A204.1 (cell line): ENCODE results near the gene SLC4A1.

Experiments used
- FAIRE-seq: peaks from 2 replicates; lab custom pipeline; 2012; peaks lifted over from hg19 to GRCh38; lab: Jason Lieb, UNC

SLC4A1 gene

GRCh38 chr17:44267818-44268490 is at the start of gene SLC4A1:
SLC4A1 (minus strand) TSS chr17:44268135; CDS start chr17:44262866, 5,269 bp downstream.
- no peak for FAIRE-seq

- FAIRE-seq: no peak
Measured at GRCh38 chr17:44317545-44317944, 49.6 kb upstream of the SLC4A1 start.

GRCh38 chr17:44315760-44316731 is 48.1 kb upstream of the SLC4A1 start:
- no peak for FAIRE-seq

DNA sequence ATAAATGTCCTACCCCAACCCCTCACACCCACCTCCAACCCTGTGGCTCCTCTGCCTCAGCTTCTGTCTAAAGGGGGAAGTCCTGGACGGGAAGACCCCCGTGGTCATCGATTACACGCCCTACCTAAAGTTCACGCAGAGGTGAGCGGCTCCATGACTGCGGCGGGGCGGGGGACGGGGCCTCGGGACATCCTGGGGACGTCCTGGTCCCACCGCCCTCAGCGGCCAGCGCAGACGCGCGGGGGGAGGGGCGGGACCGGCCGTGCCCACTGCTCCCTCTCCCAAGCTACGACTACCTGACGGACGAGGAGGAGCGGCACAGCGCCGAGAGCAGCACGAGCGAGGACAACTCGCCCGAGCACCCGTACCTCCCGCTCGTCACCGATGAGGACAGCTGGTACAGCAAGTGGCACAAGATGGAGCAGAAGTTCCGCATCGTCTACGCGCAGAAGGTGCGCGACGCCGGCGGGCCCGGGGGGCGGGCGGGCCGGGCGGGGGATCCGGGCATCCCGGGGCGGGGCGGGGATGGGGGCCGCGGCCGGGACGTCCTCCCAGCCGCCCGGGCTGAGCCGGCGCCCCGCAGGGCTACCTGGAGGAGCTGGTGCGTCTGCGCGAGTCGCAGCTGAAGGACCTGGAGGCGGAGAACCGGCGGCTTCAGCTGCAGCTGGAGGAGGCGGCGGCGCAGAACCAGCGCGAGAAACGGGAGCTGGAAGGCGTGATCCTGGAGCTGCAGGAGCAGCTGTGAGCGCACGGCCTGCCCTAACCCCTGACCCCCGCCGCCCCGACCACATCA is 47.1 kb upstream of the SLC4A1 start:
- no peak for FAIRE-seq

GRCh38 chr17:44314524-44314868 is 46.6 kb upstream of the SLC4A1 start:
- no peak for FAIRE-seq

GRCh38 chr17:44314031-44314430 is 46.1 kb upstream of the SLC4A1 start:
- FAIRE-seq: no peak

- FAIRE-seq: no peak
Measured at GRCh38 chr17:44312396-44313104, 44.6 kb upstream of the SLC4A1 start.

DNA sequence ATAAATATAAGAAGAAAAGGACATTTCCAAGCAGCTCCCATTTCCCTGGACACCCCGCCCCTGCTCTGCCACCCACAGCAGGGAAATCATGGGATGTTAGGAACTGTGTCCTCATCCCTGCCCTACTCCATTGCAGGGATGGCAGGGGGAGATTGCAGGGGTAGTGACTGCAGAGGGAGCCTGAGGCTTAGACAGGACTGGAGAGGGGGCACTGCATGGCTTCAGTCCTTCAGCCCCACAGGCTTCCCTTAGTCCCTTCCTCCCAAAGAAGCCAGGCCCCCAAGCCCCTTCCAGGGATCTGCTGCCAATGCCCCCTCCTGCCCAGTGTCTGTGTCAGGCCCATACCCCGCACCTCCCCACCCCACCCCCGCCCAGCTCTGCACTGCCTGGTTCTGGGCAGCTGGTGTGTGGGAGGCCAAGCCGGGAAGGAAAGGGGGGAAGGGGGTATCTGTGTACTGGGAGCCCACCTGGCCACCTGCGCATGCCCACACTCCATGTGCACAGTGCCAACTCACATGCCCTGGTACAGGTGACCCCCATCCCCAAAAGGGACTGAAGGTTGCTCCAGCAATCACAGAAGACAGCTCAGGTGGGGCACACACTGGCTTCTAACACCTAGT is 43.7 kb upstream of the SLC4A1 start:
- FAIRE-seq: no peak

DNA sequence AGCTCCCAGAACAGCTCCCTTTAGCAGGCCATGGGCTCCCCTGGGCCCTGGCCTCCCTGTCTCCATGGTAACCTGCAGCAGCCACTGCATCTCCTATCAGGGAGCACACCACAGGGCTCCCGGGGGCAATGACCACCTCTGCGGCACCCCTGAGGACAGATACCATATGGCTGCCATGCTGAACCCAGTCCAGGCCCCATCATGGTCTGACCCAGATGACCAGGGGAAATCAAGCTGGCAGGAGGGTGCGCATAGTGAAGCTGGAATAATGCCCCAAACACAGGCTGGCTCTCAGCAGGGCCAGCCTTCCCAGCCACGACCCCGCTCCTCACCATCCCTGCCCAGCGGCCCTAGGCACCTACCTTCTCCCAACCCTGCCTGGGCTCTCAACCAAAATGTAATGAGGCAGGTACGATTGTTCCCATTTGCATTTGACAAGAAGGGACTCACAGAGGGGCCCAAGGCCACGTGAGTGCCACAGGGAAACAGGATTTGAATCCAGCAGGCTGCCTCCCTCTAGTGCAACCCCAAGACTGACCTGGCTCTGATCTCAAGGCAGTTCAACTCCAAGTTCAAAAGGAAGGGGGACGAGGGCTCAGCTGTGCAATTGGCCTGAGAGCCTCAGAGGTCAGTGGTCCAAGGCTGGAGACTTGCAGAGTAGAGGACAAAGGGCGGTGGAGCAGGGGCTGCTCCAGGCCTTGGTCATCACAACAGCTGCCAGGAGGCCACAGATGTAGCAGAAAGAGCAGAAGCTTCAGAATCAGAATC is 42.9 kb upstream of the SLC4A1 start:
- no peak for FAIRE-seq

GRCh38 chr17:44310188-44310587 is 42.3 kb upstream of the SLC4A1 start:
- FAIRE-seq: no peak

GRCh38 chr17:44309472-44309871 is 41.5 kb upstream of the SLC4A1 start:
- no peak for FAIRE-seq

DNA sequence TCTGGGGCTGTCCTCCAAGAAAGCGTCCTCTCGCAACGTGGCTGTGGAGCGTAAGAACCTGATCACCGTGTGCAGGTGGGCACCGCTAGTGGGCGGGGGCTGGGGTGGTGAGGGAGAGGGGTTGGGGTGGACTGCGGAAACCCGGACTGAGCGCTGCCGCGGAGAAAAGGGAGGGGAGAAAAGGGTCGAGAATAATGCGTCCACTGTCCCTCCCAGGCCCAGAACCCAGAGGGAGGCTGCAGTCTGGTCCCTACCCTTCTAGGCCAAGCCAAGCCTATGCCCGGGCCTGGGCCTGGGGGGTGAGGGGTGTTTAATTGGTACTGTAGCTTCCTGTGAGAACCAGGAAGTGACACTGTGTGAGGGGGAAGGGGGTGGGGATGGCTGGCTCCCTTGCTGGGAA is 40.9 kb upstream of the SLC4A1 start:
- no peak for FAIRE-seq

DNA sequence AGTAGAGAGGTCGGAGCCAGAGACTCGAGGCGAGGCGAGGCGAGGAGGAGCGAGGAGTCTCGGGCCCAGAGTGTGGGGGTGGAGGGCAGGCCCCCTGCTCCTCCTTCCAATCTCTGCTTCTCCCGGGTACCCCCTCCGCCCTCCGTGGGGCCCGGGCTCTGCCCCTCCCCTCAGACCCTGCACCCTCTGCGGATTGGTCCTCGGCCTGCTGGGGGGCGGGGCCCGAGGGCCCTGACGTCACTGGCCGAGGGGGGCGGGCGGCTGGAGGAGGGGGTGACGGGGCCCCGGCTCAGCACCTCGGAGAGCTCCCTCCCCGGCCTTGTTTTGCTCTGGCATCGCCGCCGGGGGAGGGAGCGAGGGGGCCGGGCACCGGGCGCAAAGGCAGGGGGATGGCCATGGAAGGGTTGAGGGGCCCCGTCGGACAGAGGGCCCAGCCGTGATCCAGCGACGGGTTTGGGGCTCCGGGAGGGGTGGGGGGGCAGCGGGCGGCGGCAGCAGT is 40.4 kb upstream of the SLC4A1 start, which contains the start of gene RUNDC3A:
Gene RUNDC3A (plus strand): TSS at position 282 of the 499 bp plus-strand sequence. CDS start 232 bp downstream, outside the sequence.
- no peak for FAIRE-seq

- FAIRE-seq: no peak
Measured at GRCh38 chr17:44307387-44308186, 39.7 kb upstream of the SLC4A1 start.

GRCh38 chr17:44304651-44305050 is 36.7 kb upstream of the SLC4A1 start:
- no peak for FAIRE-seq

- no peak for FAIRE-seq
Measured at GRCh38 chr17:44297975-44298374, 30.0 kb upstream of the SLC4A1 start.

- FAIRE-seq: no peak
Measured at GRCh38 chr17:44293509-44294226, 25.7 kb upstream of the SLC4A1 start.

DNA sequence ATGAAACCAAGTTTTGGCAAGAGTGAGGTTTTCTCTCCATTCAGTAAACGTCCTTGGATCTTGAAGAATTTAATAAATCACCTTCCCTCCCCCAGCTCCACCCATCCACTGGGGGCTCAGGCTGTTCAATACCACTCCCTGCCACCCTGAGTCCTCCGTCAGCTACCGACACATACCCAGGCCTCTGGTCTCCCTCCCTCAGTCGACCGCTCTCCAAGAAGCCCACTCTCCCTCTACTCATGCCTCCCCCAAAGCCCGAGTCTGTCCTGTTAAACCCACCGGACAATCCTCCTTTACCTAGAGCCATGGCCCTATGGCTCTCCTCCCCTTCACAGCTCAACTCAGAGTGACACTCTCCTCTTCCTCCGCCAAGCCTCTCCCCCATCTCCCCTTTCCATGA is 19.7 kb upstream of the SLC4A1 start:
- no peak for FAIRE-seq

GRCh38 chr17:44284024-44284400 is 16.1 kb upstream of the SLC4A1 start:
- no peak for FAIRE-seq
